Fibroblast of lung (primary cell): ENCODE results near the gene CDRT15. TPM values are rescaled to one million over a fixed set of nuclear protein-coding genes. Genes with fewer than 3 reads are reported as not detected.

Source experiments
- DNase-seq, 2 donors: peaks; one replicate each; pipeline versions ENCODE4 v3.0.0 to v3.0.0-alpha.2; 2010; ENCODE audit warnings: low read depth in 2 of 2
- H2AFZ ChIP-seq: 2 replicates; pipeline ENCODE4 v1.5.1; 2012; ENCODE audit warnings: low read length, control low read depth, inconsistent platforms
- H3K27ac ChIP-seq: 2 replicates; pipeline ENCODE4 v1.5.1; 2011; ENCODE audit warnings: low read length, control low read depth; ENCODE audit not compliant: insufficient read depth
- H3K27me3 ChIP-seq: 2 replicates; pipeline ENCODE4 v1.5.1; 2011; ENCODE audit warnings: mild to moderate bottlenecking, low read length; ENCODE audit not compliant: control insufficient read depth, insufficient read depth
- H3K36me3 ChIP-seq: 2 replicates; pipeline ENCODE4 v1.5.1; 2011; ENCODE audit warnings: low read length; ENCODE audit not compliant: control insufficient read depth, insufficient read depth
- H3K4me1 ChIP-seq: 2 replicates; pipeline ENCODE4 v1.5.1; 2011; ENCODE audit warnings: low read length; ENCODE audit not compliant: control insufficient read depth, insufficient read depth; ENCODE audit errors: extremely low read depth
- H3K4me2 ChIP-seq: 2 replicates; pipeline ENCODE4 v1.5.1; 2011; ENCODE audit warnings: low read length, control low read depth; ENCODE audit not compliant: insufficient read depth; ENCODE audit errors: extremely low read depth
- H3K4me3 ChIP-seq, 4 experiments: fragments of 200-600 bp in 1 of 4; sonication (generic) in 1 of 4; replicated peaks in 1 of 4; 2 replicates each; pipeline ENCODE4 v1.5.1; 2011 to 2016; ENCODE audit warnings: low read length in 4 of 4, low read depth in 3 of 4, mild to moderate bottlenecking in 3 of 4, control low read depth in 2 of 4, inconsistent platforms in 1 of 4, mixed read lengths in 1 of 4; ENCODE audit not compliant: insufficient read depth in 1 of 4; ENCODE audit errors: control extremely low read depth in 1 of 4
- H3K79me2 ChIP-seq: 2 replicates; pipeline ENCODE4 v1.5.1; 2012; ENCODE audit warnings: mild to moderate bottlenecking, low read length, inconsistent platforms; ENCODE audit not compliant: control insufficient read depth, insufficient read depth
- H3K9ac ChIP-seq: 2 replicates; pipeline ENCODE4 v1.5.1; 2011; ENCODE audit warnings: mild to moderate bottlenecking, low read length, control low read depth; ENCODE audit not compliant: insufficient read depth
- H3K9me3 ChIP-seq: 2 replicates; pipeline ENCODE4 v1.5.1; 2012; ENCODE audit warnings: low read depth, low read length; ENCODE audit not compliant: control insufficient read depth, insufficient read depth
- H4K20me1 ChIP-seq: 2 replicates; pipeline ENCODE4 v1.5.1; 2011; ENCODE audit warnings: low read length; ENCODE audit not compliant: control insufficient read depth, insufficient read depth; ENCODE audit errors: extremely low read depth
- EZH2 ChIP-seq: IDR thresholded peaks from 2 replicates; pipeline ENCODE4 v1.5.1; 2012; ENCODE audit warnings: low read length, control low read depth, mild to moderate bottlenecking; ENCODE audit errors: missing control alignments
- polyA plus RNA-seq, 2 donors: library from polyadenylated mRNA; depleted of rRNA in 1 of 2; stranded (reverse) in 1 of 2; unstranded in 1 of 2; fragments of >200 nt; gene quantifications; 2 replicates each; pipeline ENCODE4 v1.2.1, GENCODE V29; 2011 to 2012; ENCODE audit warnings: missing spikeins in 1 of 2
- total RNA-seq: library from RNA; depleted of rRNA; stranded (reverse); fragments of >200 nt; gene quantifications from 2 replicates; pipeline ENCODE4 v1.2.1, GENCODE V29; 2014
- TF ChIP-seq, protein P1 (sequence below), 2 donors: IDR thresholded peaks in 1 of 2; conservative IDR thresholded peaks in 1 of 2; 1 replicate in 1 of 2; 2 replicates in 1 of 2; pipeline ENCODE4 v1.5.1; 2011 to 2012; ENCODE audit warnings: low read length in 2 of 2, control low read depth in 1 of 2, inconsistent platforms in 1 of 2, low read depth in 1 of 2, mild to moderate bottlenecking in 1 of 2

Gene CDRT15
- total and polyA plus RNA-seq, 2 donors (not counting 1 experiment from before 2014, with no cell fraction given) = not detected

DNA sequence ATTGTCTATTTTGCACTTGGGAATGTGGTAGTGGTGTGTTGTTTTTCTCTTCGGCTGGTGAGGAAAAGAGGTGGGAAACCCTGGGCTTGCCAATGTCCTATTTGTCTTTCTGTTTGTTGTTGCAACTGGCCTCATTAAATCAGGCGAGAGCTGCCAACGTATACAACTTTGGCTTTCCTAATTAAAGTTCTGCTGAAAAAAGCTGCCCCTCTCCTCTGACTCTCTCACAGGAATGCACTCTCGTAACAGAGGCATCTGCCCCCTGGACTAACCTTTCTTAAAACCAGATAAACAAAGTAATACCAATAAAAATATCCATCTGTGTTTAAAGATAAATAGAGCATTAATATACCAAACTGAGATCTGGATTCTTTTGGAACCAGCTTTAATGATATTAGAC lies 7.8 kb downstream of the CDRT15 start:
- Histone ChIP-seq H3K9me3 (no peaks in the 10 kb centered on the region), H3K4me3 (no peak overlapping the region), H3K27ac (no peak overlapping the region), H4K20me1 (no peaks in the 10 kb centered on the region), H3K27me3 (no peaks in the 10 kb centered on the region), H3K9ac (no peak overlapping the region), H3K36me3 (no peaks in the 10 kb centered on the region), H2AFZ (no peak overlapping the region), H3K79me2 (no peaks in the 10 kb centered on the region), H3K4me2 (no peak overlapping the region), H3K4me1 (no peaks in the 10 kb centered on the region)
- no peak for TF ChIP-seq EZH2
- TF ChIP-seq, protein P1, sequence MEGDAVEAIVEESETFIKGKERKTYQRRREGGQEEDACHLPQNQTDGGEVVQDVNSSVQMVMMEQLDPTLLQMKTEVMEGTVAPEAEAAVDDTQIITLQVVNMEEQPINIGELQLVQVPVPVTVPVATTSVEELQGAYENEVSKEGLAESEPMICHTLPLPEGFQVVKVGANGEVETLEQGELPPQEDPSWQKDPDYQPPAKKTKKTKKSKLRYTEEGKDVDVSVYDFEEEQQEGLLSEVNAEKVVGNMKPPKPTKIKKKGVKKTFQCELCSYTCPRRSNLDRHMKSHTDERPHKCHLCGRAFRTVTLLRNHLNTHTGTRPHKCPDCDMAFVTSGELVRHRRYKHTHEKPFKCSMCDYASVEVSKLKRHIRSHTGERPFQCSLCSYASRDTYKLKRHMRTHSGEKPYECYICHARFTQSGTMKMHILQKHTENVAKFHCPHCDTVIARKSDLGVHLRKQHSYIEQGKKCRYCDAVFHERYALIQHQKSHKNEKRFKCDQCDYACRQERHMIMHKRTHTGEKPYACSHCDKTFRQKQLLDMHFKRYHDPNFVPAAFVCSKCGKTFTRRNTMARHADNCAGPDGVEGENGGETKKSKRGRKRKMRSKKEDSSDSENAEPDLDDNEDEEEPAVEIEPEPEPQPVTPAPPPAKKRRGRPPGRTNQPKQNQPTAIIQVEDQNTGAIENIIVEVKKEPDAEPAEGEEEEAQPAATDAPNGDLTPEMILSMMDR (conservative IDR thresholded peaks at IDR 0.05 in 1 of 2, IDR thresholded peaks at IDR 0.05 in 1 of 2; ENCODE audit: low read depth in 1 of 2, low read length in 2 of 2) = no peak
- peak in 1 of 2 donors; percentile 10 for DNase-seq

DNA sequence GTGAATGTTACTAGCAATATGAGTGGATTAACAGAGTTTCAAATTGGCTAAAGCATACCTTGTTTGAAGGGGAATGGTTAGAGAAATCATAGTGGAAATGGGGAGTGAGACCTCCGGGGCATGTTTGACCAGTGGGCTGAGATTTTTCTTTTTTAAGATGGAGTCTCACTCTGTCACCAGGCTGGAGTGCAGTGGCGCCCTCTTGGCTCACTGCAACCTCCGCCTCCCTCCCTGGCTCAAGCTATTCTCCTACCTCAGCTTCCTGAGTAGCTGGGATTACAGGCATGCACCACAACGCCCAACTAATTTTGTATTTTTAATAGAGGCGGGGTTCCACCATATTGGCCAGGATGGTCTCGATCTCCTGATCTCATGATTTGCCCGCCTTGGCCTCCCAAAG lies 9.6 kb downstream of the CDRT15 start:
- H3K9ac ChIP-seq = no peak overlapping the region
- DNase-seq = no peak

DNA sequence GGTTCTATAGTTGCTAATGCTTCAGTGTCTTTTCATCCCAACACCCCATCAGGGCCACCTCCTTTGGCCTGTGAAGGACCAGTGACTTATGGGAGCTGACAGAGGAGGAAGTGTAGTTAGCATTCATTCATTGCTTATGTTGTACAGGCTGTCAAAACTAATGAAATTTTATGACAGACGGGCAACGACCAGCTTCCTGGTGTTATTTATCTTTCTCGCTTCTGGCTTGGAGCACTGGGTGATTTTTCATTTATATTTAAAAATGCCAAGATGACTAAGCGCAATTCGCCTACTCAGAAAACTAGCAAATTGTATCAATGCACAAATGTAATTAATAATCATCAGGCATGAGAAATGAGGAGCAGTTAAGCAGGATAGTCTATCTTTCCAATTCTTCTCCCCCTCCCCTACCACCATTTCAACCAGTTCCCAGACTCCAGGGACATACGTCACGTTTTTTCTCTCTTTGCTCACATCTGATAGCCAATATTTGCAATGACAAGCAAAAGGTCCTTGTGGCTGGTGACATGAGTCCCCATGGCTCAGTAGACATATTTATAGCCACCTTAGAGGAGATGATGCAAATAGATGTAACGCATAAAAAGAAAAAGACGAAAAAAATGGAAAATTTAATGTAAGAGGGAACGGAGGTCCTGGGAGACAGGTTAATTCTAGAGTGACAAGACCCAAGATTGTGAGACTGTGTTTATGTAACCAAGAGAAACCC lies 11.2 kb downstream of the CDRT15 start:
- Histone ChIP-seq H4K20me1 (no peaks in the 10 kb centered on the region), H3K4me1 (no peaks in the 10 kb centered on the region), H3K27me3 (no peaks in the 10 kb centered on the region), H3K4me3 (no peak overlapping the region), H3K36me3 (no peaks in the 10 kb centered on the region), H3K9me3 (no peaks in the 10 kb centered on the region), H3K27ac (no peak overlapping the region), H3K79me2 (no peaks in the 10 kb centered on the region), H3K9ac (no peak overlapping the region), H2AFZ (no peak overlapping the region), H3K4me2 (no peak overlapping the region)
- DNase-seq = no peak
- TF ChIP-seq EZH2 = no peak
- TF ChIP-seq, protein P1 (conservative IDR thresholded peaks at IDR 0.05 in 1 of 2, IDR thresholded peaks at IDR 0.05 in 1 of 2; ENCODE audit: low read depth in 1 of 2, low read length in 2 of 2) = no peak

More for the DNA sequence above, 9.6 kb downstream of the CDRT15 start:
- no peak overlapping the region for H3K4me3 ChIP-seq
- H3K4me1 ChIP-seq = no peaks in the 10 kb centered on the region
- no peaks in the 10 kb centered on the region for H3K36me3 ChIP-seq
- H3K9me3 ChIP-seq = no peaks in the 10 kb centered on the region
- H3K27me3 ChIP-seq = no peaks in the 10 kb centered on the region
- TF ChIP-seq EZH2 = no peak
- TF ChIP-seq, protein P1 (conservative IDR thresholded peaks at IDR 0.05 in 1 of 2, IDR thresholded peaks at IDR 0.05 in 1 of 2; ENCODE audit: low read depth in 1 of 2, low read length in 2 of 2) = no peak
- H3K27ac ChIP-seq = no peak overlapping the region
- no peaks in the 10 kb centered on the region for H4K20me1 ChIP-seq
- no peak overlapping the region for H3K4me2 ChIP-seq
- H3K79me2 ChIP-seq = no peaks in the 10 kb centered on the region
- H2AFZ ChIP-seq = no peak overlapping the region
